ENCODE results near the gene UBE2L5. TPM values are rescaled to one million over a fixed set of nuclear protein-coding genes. Genes with fewer than 3 reads are reported as not detected.

Gene UBE2L5
- total RNA-seq, 4 donors from 2014 or later: 0.66 to 0.75 TPM; not detected in 2

- TF ChIP-seq, protein P1, sequence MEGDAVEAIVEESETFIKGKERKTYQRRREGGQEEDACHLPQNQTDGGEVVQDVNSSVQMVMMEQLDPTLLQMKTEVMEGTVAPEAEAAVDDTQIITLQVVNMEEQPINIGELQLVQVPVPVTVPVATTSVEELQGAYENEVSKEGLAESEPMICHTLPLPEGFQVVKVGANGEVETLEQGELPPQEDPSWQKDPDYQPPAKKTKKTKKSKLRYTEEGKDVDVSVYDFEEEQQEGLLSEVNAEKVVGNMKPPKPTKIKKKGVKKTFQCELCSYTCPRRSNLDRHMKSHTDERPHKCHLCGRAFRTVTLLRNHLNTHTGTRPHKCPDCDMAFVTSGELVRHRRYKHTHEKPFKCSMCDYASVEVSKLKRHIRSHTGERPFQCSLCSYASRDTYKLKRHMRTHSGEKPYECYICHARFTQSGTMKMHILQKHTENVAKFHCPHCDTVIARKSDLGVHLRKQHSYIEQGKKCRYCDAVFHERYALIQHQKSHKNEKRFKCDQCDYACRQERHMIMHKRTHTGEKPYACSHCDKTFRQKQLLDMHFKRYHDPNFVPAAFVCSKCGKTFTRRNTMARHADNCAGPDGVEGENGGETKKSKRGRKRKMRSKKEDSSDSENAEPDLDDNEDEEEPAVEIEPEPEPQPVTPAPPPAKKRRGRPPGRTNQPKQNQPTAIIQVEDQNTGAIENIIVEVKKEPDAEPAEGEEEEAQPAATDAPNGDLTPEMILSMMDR (IDR thresholded peaks at IDR 0.05; ENCODE audit: low read depth): no peak
These were observed 25.7 kb upstream of the UBE2L5 start for GRCh38 chr13:30396434-30397075.

- TF ChIP-seq, protein P1 (IDR thresholded peaks at IDR 0.05; ENCODE audit: low read depth): no peak
These were observed 23.7 kb upstream of the UBE2L5 start for GRCh38 chr13:30398601-30399072.

DNA sequence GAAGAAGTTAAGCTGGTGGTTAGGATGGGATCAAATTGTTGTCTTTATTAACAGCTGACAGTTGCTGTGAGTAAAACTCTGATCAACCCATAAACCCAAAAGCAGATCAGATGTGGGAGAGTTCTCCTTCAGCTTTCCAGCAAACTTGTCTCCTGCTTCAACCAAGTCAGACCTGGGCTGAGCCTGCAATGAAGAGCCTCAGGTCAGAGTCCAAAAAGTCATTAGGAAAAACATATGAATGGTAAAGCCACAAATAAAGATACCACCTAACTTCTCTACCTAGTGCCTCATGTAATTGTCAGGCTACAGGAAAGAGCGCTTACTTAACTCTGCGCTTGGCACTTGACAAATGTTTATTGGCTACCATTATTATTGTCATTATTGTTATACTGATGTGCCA is 21.9 kb upstream of the UBE2L5 start:
- TF ChIP-seq, protein P1 (IDR thresholded peaks at IDR 0.05; ENCODE audit: low read depth): no peak

DNA sequence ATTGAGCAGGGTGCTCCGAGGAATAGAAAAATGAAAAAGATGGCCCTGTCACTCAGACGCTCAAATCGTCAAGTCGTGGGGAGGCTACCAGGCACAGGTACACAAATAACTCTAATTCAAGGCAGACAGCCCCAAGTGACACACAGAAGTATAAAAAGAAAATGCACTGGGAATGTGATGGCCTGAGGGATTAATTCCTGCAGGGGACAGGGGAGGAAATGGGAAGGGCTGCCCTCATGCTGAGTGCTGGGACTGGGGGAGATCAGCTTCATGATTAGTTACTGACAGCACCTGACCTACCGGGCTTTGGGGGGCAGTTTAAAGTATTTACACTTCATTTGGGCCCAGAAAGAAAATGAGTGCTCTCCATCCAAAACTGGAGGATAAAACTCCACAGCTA is 20.9 kb upstream of the UBE2L5 start:
- TF ChIP-seq, protein P1 (IDR thresholded peaks at IDR 0.05; ENCODE audit: low read depth): no peak

DNA sequence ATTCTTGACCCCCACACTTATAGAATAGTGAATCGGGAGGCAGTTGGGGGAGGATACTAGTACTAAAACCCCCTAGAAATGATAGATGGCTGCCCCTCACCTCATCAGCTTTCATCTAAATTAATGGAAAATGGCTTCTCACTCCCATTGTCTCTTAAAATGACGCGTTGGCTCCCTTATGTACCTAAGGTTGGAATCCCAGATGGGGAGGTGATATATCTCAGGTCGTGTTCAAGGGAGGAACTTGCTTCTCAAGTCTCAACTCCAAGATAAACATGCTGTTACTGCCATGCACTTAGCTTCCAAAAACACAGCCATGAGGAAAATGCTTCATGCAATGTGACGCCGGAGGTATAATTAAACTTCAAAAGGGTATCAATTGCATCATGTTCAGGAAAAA is 18.8 kb upstream of the UBE2L5 start:
- TF ChIP-seq, protein P1 (IDR thresholded peaks at IDR 0.05; ENCODE audit: low read depth): no peak

- TF ChIP-seq, protein P1 (IDR thresholded peaks at IDR 0.05; ENCODE audit: low read depth): no peak
These were observed 18.1 kb upstream of the UBE2L5 start for GRCh38 chr13:30404207-30404606.

GRCh38 chr13:30406779-30407416 is 15.4 kb upstream of the UBE2L5 start:
- TF ChIP-seq, protein P1 (IDR thresholded peaks at IDR 0.05; ENCODE audit: low read depth): no peak

Measured in subcutaneous adipose tissue (tissue), 4 donors.